HepG2 (cell line): ENCODE measurements around the gene SFTPB. TPM values are rescaled to one million over a fixed set of nuclear protein-coding genes. Genes with fewer than 3 reads are reported as not detected.

Source experiments
- ATAC-seq: fragments of 200-7000 bp; cut with Tn5 transposase; 3 replicates; pipeline ENCODE4 v1.9.1; 2020; ENCODE audit warnings: mild to moderate bottlenecking, moderate library complexity
- BruUV-seq: library from RNA; stranded (reverse); fragments of 400-500 nt; replicated peaks from 2 replicates; lab custom pipeline; 2021; lab: Mats Ljungman, UMichigan
- CTCF ChIA-PET: fragments of 300-600 bp; formaldehyde crosslinking; extraction: SDS; loops from one replicate; lab custom pipeline; 2021; ENCODE audit warnings: low total read pairs, inconsistent platforms, low intra/inter-chr PET ratio; lab: Yijun Ruan, JAX
- POLR2A ChIA-PET: fragments of 350-600 bp; sonication (Branson Sonifier 250); formaldehyde crosslinking; loops from one replicate; lab custom pipeline; 2020; ENCODE audit warnings: antibody characterized with exemption, inconsistent platforms; lab: Yijun Ruan, JAX
- DNase-seq: peaks from one replicate; pipeline ENCODE4 v3.0.0-alpha.2; 2015; ENCODE audit warnings: low spot score
- FAIRE-seq: peaks from 3 replicates; lab custom pipeline; 2011; peaks lifted over from hg19 to GRCh38; lab: Jason Lieb, UNC
- H2AFZ ChIP-seq: one replicate; pipeline ENCODE4 v1.6.1; 2011; ENCODE audit warnings: low read length, inconsistent platforms
- H3K27ac ChIP-seq: fragments of 300-600 bp; 3 replicates; pipeline ENCODE4 v1.8.0; 2011; ENCODE audit warnings: mixed run types, mild to moderate bottlenecking, mixed read lengths, low read length, inconsistent platforms; ENCODE audit not compliant: insufficient read depth; ENCODE audit errors: extremely low read length
- H3K27me3 ChIP-seq, 2 experiments: fragments of 200-600 bp in 1 of 2; 2 replicates in 1 of 2; 3 replicates in 1 of 2; pipeline versions ENCODE4 v1.6.0 to v1.8.0; 2011; ENCODE audit warnings: low read length in 2 of 2, mild to moderate bottlenecking in 2 of 2, moderate library complexity in 2 of 2, inconsistent platforms in 1 of 2; ENCODE audit not compliant: insufficient read depth in 2 of 2, control insufficient read depth in 1 of 2
- H3K36me3 ChIP-seq, 2 experiments: fragments of 200-600 bp in 1 of 2; replicated peaks in 1 of 2; 2 replicates in 1 of 2; 3 replicates in 1 of 2; pipeline versions ENCODE4 v1.5.1 to v1.8.0; 2011; ENCODE audit warnings: low read length in 2 of 2, inconsistent platforms in 1 of 2; ENCODE audit not compliant: insufficient read depth in 2 of 2, control insufficient read depth in 1 of 2
- H3K4me1 ChIP-seq: 2 replicates; pipeline ENCODE4 v1.5.1; 2012; ENCODE audit warnings: low read length, inconsistent platforms; ENCODE audit not compliant: insufficient read depth
- H3K4me2 ChIP-seq: 2 replicates; pipeline ENCODE4 v1.6.0; 2011; ENCODE audit warnings: low read depth, low read length, inconsistent platforms
- H3K4me3 ChIP-seq, 3 experiments: fragments of 200-600 bp in 1 of 3; sonication (generic), shearing (Covaris generic) in 1 of 3; replicated peaks in 1 of 3; 2 replicates each; pipeline ENCODE4 v1.5.1; 2011 to 2016; ENCODE audit warnings: low read length in 3 of 3, inconsistent platforms in 2 of 3, low read depth in 2 of 3, mild to moderate bottlenecking in 2 of 3, control low read depth in 1 of 3, mixed read lengths in 1 of 3; ENCODE audit not compliant: insufficient read depth in 1 of 3
- H3K79me2 ChIP-seq: one replicate; pipeline ENCODE4 v1.6.1; 2011; ENCODE audit warnings: low read length, inconsistent platforms; ENCODE audit not compliant: insufficient read depth
- H3K9ac ChIP-seq: 2 replicates; pipeline ENCODE4 v1.6.0; 2011; ENCODE audit warnings: mild to moderate bottlenecking, low read depth, low read length, inconsistent platforms; ENCODE audit not compliant: insufficient read depth
- H3K9me3 ChIP-seq: 2 replicates; pipeline ENCODE4 v1.5.1; 2012; ENCODE audit warnings: mild to moderate bottlenecking, low read length
- H4K20me1 ChIP-seq: 2 replicates; pipeline ENCODE4 v1.6.0; 2011; ENCODE audit warnings: inconsistent platforms, mild to moderate bottlenecking, low read length, moderate library complexity; ENCODE audit not compliant: insufficient read depth
- ZBTB8A ChIP-seq: sonication (generic); formaldehyde crosslinking; IDR thresholded peaks from 2 replicates; pipeline ENCODE4 v1.4.0; 2020; ENCODE audit warnings: mild to moderate bottlenecking, low read depth, missing genetic modification reagents, borderline replicate concordance
- ZNF121 ChIP-seq: sonication (generic); formaldehyde crosslinking; IDR thresholded peaks from 2 replicates; pipeline ENCODE4 v1.5.0; 2020; ENCODE audit warnings: mild to moderate bottlenecking, missing genetic modification reagents
- ZNF18 ChIP-seq: sonication (generic); formaldehyde crosslinking; IDR thresholded peaks from 2 replicates; pipeline ENCODE4 v1.8.0; 2022; ENCODE audit warnings: mild to moderate bottlenecking, missing genetic modification reagents; ENCODE audit not compliant: insufficient replicate concordance
- ZNF547 ChIP-seq: sonication (generic); formaldehyde crosslinking; IDR thresholded peaks from 2 replicates; pipeline ENCODE4 v1.5.1; 2020; ENCODE audit warnings: mild to moderate bottlenecking, missing genetic modification reagents
- WGBS: methylation state at CpG from one replicate; pipeline ENCODE4 v1.1.6; 2017; ENCODE audit warnings: low lambda C conversion rate; 5-methylcytosine and 5-hydroxymethylcytosine counted together
- in situ Hi-C: cut with HindIII; loops from 2 replicates; pipeline ENCODE4 v1.10.0; 2017; ENCODE audit warnings: low pct_unique_long_range_greater_than_20kb; ENCODE audit not compliant: extremely low pct_ligation_motif_present
- intact Hi-C: fragments of 100-400 bp; cut with micrococcal nuclease; formaldehyde crosslinking; loops from one replicate; pipeline ENCODE4 v1.10.0; 2022; ENCODE audit not compliant: unreplicated experiment
- polyA plus RNA-seq, 8 experiments: library from polyadenylated mRNA; depleted of rRNA in 3 of 8; stranded (reverse) in 7 of 8; unstranded in 1 of 8; fragments of >200 nt; fragmentation: Illumina TruSeq in 4 of 8; extraction: Trizol in 4 of 8; gene quantifications; 2 replicates each; pipeline versions ENCODE4 v1.2.1 to v1.2.3, GENCODE V29; 2011 to 2016; ENCODE audit warnings: low read depth in 4 of 8, missing spikeins in 1 of 8, mixed read lengths in 1 of 8; ENCODE audit not compliant: insufficient read depth in 1 of 8
- total RNA-seq, 5 experiments: library from RNA; depleted of rRNA; stranded (reverse); fragments of >200 nt; fragmentation: Illumina TruSeq; extraction: Trizol; gene quantifications; 2 replicates each; pipeline ENCODE4 v1.2.3, GENCODE V29; 2016; ENCODE audit warnings: low read depth in 1 of 5

SFTPB gene
- total and polyA plus RNA-seq, 2 of the 13 experiments (the other 11 are each of a cell fraction or from before 2014, with no cell fraction given): not detected

GRCh38 chr2:85650456-85650855 lies 17.5 kb downstream of the SFTPB start:
- Histone ChIP-seq H3K4me2 (no peak overlapping the region), H3K79me2 (no peaks in the 10 kb centered on the region), H4K20me1 (no peaks in the 10 kb centered on the region), H3K27ac (no peak overlapping the region), H3K36me3 (peaks cover 25 to 70% of the 10 kb centered on the region in 2 experiments), H3K9ac (no peak overlapping the region)
- in situ Hi-C loops: no loop called here
- no peak for FAIRE-seq
- POLR2A ChIA-PET: no interaction called here
- TF ChIP-seq ZNF18: no peak
- peak; percentile 79 for TF ChIP-seq ZNF121
- TF ChIP-seq, all 625 proteins: peak for 1
- no TSS peak for BruUV-seq
- H2AFZ ChIP-seq: no peak overlapping the region
- H3K27me3 ChIP-seq: no peaks in the 10 kb centered on the region
- no peaks in the 10 kb centered on the region for H3K9me3 ChIP-seq
- CTCF ChIA-PET: no interaction called here
- H3K4me3 ChIP-seq: no peak overlapping the region
- ATAC-seq: no peak
- WGBS: 95% methylated on average over 4 of the region's 4 CpGs
- DNase-seq: no peak
- no peaks in the 10 kb centered on the region for H3K4me1 ChIP-seq
- intact Hi-C loops: no loop called here

- Histone ChIP-seq H3K9ac (no peak overlapping the region), H3K4me2 (no peak overlapping the region), H3K36me3 (peaks cover 31 to 79% of the 10 kb centered on the region in 2 experiments), H3K4me3 (no peak overlapping the region), H3K27me3 (no peaks in the 10 kb centered on the region), H3K27ac (no peak overlapping the region), H3K79me2 (no peaks in the 10 kb centered on the region), H4K20me1 (no peaks in the 10 kb centered on the region), H2AFZ (no peak overlapping the region), H3K4me1 (no peaks in the 10 kb centered on the region), H3K9me3 (no peaks in the 10 kb centered on the region)
- ChIA-PET CTCF (no interaction called here), POLR2A (no interaction called here)
- intact Hi-C loops: no loop called here
- DNase-seq (no peak), FAIRE-seq (no peak), ATAC-seq (no peak)
- TSS peak; percentile 29 for BruUV-seq
- TF ChIP-seq ZBTB8A (CRISPR knock-in tag): no peak
- TF ChIP-seq ZNF547 (CRISPR knock-in tag): no peak
- in situ Hi-C loops: no loop called here
- 94% methylated on average over 9 of the region's 9 CpGs for WGBS
Measured at GRCh38 chr2:85649201-85650190, 18.5 kb downstream of the SFTPB start.
